Astrocyte (in vitro differentiated cells and primary cell): ENCODE measurements around the gene OPCML.

Experiments
- CTCF ChIP-seq: IDR thresholded peaks from 2 replicates; pipeline ENCODE4 v1.5.1; 2011; ENCODE audit warnings: low read depth, mild to moderate bottlenecking, inconsistent platforms, low read length, moderate library complexity; ENCODE audit not compliant: insufficient read depth
- EZH2 ChIP-seq: IDR thresholded peaks from 2 replicates; pipeline ENCODE4 v1.6.1; 2012; ENCODE audit warnings: mild to moderate bottlenecking, low read length, inconsistent platforms; ENCODE audit not compliant: insufficient read depth

- TF ChIP-seq CTCF (no peak), EZH2 (no peak)
Observed at GRCh38 chr11:133522344-133522743, 10.0 kb downstream of the OPCML start.
